ENCODE measurements around the gene FGF23. TPM values are rescaled to one million over a fixed set of nuclear protein-coding genes. Genes with fewer than 3 reads are reported as not detected.

Gene FGF23
- total RNA-seq, 1 donor from 2014 or later = 0.06 TPM

Other genes with a start within 250 kb of the FGF23 start
- 64.1 TPM for gene CCND2, start 106.0 kb downstream of the FGF23 start, total RNA-seq
- gene TIGAR, start 58.5 kb downstream of the FGF23 start, total RNA-seq = 14.1 TPM
- gene FGF6, start 66.1 kb upstream of the FGF23 start, total RNA-seq = not detected
- 1.1 TPM for gene RAD51AP1, start 159.2 kb upstream of the FGF23 start, total RNA-seq
- gene DYRK4, start 182.5 kb upstream of the FGF23 start, total RNA-seq = 29.1 TPM

All from mucosa of gallbladder (tissue), 1 donor.